ENCODE results near the gene XXYLT1. TPM values are rescaled to one million over a fixed set of nuclear protein-coding genes. Genes with fewer than 3 reads are reported as not detected.

XXYLT1 gene
- total RNA-seq, 1 donor = 21.0 TPM

GRCh38 chr3:195165790-195166189 is 105.2 kb downstream of the XXYLT1 start:
- TF ChIP-seq, protein P1, sequence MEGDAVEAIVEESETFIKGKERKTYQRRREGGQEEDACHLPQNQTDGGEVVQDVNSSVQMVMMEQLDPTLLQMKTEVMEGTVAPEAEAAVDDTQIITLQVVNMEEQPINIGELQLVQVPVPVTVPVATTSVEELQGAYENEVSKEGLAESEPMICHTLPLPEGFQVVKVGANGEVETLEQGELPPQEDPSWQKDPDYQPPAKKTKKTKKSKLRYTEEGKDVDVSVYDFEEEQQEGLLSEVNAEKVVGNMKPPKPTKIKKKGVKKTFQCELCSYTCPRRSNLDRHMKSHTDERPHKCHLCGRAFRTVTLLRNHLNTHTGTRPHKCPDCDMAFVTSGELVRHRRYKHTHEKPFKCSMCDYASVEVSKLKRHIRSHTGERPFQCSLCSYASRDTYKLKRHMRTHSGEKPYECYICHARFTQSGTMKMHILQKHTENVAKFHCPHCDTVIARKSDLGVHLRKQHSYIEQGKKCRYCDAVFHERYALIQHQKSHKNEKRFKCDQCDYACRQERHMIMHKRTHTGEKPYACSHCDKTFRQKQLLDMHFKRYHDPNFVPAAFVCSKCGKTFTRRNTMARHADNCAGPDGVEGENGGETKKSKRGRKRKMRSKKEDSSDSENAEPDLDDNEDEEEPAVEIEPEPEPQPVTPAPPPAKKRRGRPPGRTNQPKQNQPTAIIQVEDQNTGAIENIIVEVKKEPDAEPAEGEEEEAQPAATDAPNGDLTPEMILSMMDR (IDR thresholded peaks at IDR 0.05; ENCODE audit: insufficient read depth, low read length) = no peak
- H3K4me3 ChIP-seq (ENCODE audit: low read depth, low read length) = no peak overlapping the region
- DNase-seq (ENCODE audit: low read depth) = no peak

DNA sequence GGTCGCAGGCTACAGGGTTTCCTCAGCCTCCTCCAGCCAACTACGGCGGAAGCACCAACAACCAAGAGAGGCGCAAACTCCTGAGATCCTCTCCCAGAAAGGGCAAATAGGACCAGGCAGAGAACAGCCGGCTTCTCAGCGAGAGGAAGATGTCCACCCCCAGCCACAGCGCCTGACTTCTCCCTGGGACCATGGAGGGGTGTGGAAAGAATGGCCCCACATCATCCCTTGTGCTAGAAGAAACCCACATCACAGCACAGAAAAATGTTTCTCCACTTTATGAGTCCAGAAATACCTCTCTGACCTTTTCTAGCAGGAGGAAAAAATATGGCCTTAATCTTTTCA is 105.7 kb downstream of the XXYLT1 start:
- H3K4me3 ChIP-seq (ENCODE audit: low read depth, low read length) = no peak overlapping the region
- DNase-seq (ENCODE audit: low read depth) = no peak
- TF ChIP-seq, protein P1 (IDR thresholded peaks at IDR 0.05; ENCODE audit: insufficient read depth, low read length) = no peak

DNA sequence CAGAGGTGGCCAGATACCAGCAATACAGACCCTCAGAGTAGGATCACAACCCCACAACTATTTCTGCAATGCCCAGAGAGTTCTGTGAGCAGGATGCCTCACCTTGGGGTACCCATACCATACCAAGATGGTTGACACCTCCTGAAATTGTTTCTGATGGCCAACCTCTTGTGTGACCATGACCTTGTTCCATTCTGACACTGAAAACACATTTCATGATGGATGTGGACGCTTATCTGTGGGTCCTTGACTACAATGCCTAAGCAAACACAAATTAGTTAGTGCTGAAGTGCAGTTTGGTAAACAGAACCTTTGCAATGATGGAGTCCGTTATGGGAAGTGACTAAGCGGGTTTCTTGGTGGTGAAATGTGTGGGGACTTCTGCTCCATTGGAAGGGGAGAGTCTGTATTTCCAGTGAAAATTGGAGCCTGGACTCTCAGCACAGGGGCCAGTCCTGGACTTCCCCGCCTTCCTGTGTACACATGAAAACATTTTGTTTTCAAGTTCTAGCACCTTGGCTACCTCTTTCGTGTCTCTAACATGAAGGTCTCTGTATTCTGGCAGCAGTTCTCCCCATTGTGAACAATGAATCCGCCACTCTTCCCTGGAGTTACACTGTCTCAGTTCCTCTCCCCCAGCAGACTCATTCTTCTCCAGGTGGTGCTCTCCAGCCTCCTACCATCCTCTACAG is 106.2 kb downstream of the XXYLT1 start:
- no peak overlapping the region for H3K4me3 ChIP-seq (ENCODE audit: low read depth, low read length)
- no peak for DNase-seq (ENCODE audit: low read depth)
- TF ChIP-seq, protein P1 (IDR thresholded peaks at IDR 0.05; ENCODE audit: insufficient read depth, low read length) = no peak

DNA sequence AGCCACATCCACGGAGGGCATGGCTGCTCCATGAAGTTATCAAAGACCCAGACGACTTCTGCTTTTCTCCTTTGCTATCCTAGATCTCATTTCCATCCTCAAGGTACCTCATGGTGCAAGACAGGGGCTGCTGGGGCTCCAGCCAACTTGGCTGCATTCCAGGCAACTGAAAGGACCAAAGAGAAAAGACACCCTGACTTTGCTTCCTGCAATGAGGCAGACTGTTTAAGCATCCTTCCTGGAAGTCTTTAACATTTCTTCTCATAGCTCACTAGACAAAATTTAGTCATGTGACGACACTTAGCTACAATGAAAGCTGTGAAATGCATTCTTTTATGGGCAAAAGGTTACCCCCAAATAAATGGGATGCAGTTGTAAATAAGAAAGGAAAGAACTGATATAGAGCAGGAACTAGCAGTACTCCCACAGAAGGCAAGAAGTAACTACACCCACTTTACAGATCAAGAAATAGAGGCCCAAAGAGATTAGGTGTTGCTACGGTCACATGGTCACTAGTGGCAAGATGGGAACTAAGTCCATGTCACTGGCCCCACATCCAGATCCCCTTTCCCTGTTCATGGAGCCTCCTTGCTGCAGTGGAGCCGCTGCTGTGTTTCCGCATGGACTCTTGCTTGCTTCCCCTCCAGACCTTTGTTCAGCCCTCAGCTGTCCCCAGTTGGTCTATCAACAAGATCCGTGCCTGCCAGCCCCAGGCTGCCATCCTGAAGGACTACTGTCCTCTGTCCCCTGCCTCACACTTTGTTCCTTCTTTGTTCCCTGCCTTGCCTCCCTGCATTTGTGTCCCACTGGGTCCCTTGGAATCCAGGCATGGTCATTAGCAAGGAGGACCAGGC is 107.0 kb downstream of the XXYLT1 start:
- TF ChIP-seq, protein P1 (IDR thresholded peaks at IDR 0.05; ENCODE audit: insufficient read depth, low read length) = no peak
- DNase-seq (ENCODE audit: low read depth) = no peak
- H3K4me3 ChIP-seq (ENCODE audit: low read depth, low read length) = no peak overlapping the region

DNA sequence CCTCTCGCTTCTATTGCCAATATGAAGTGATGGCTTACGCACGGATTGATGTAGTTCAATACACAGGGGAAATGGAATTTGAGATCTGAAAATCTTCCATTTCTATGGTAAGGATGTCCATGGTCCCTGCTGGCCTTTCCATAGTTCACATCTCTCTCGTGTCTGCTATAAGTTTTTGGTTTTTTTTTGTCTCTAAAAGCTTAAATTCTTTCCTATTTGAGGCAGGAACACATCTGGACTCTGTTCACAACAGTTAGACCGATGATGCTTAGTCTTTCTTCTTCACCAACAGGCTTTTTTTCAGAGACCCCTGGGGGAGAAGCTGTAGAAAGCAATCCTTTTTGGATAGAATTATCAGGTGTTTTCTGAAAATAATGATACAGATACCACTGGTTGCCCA is 108.1 kb downstream of the XXYLT1 start:
- TF ChIP-seq, protein P1 (IDR thresholded peaks at IDR 0.05; ENCODE audit: insufficient read depth, low read length) = no peak
- DNase-seq (ENCODE audit: low read depth) = no peak
- no peak overlapping the region for H3K4me3 ChIP-seq (ENCODE audit: low read depth, low read length)

DNA sequence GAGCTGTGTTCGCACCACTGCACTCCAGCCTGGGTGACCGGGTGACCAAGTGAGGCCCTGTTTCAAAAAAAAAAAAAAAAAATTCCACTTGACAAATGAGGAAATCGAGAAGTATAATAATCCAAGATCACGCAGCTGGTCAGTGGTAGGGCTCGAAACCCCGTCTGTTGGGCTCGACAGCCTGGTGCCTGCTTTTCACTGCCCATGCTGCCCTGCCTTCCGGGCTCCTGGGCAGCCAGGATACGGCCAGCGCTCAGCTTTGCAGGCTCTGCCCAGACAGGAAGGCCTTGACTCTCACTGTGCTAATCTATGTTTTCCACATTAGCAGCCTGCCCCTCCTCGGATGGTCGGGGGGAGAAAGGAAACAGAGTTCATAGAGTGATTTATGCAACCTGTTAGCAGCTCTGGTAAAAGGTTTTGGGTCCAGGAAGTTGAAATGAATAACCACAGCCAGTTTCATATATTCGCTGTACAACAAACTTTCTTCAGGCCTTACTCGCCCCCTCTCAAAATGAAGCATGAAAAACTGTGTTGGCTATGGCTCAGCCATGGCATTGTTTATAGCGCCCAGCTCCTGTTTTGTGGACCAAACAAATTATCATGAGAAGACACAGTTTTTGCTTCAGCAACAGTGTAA is 108.8 kb downstream of the XXYLT1 start:
- TF ChIP-seq, protein P1 (IDR thresholded peaks at IDR 0.05; ENCODE audit: insufficient read depth, low read length) = no peak
- DNase-seq (ENCODE audit: low read depth) = no peak
- H3K4me3 ChIP-seq (ENCODE audit: low read depth, low read length) = no peak overlapping the region
